Measurements from ENCODE around the gene PPP1R9B.
A peak's percentile ranks its signal among the peaks of the same experiment; 100 is the strongest.

Gene PPP1R9B

GRCh38 chr17:50196036-50196435 lies 45.6 kb upstream of the PPP1R9B start:
- H3K4me3 ChIP-seq (ENCODE audit: low read depth, low read length) = peak overlapping the region; percentile 98

GRCh38 chr17:50194934-50195865 lies 44.7 kb upstream of the PPP1R9B start:
- TF ChIP-seq CTCF (conservative IDR thresholded peaks at IDR 0.05; ENCODE audit: low read depth, low read length) = peak; percentile 56
- H3K4me3 ChIP-seq (ENCODE audit: low read depth, low read length) = peak overlapping the region; percentile 98
- DNase-seq (ENCODE audit: low read depth) = peak; percentile 61

More at GRCh38 chr17:50196036-50196435, 45.6 kb upstream of the PPP1R9B start:
- DNase-seq (ENCODE audit: low read depth) = peak; percentile 29
- no peak for TF ChIP-seq CTCF (conservative IDR thresholded peaks at IDR 0.05; ENCODE audit: low read depth, low read length)

GRCh38 chr17:50194140-50194933 lies 43.9 kb upstream of the PPP1R9B start:
- H3K4me3 ChIP-seq (ENCODE audit: low read depth, low read length) = peak overlapping the region; percentile 26
- TF ChIP-seq CTCF (conservative IDR thresholded peaks at IDR 0.05; ENCODE audit: low read depth, low read length) = no peak
- peak; percentile 25 for DNase-seq (ENCODE audit: low read depth)

- DNase-seq (ENCODE audit: low read depth) = no peak
- no peak for TF ChIP-seq CTCF (conservative IDR thresholded peaks at IDR 0.05; ENCODE audit: low read depth, low read length)
- H3K4me3 ChIP-seq (ENCODE audit: low read depth, low read length) = no peak overlapping the region
These were observed 42.3 kb upstream of the PPP1R9B start for GRCh38 chr17:50192618-50193291.

GRCh38 chr17:50192144-50192617 lies 41.7 kb upstream of the PPP1R9B start:
- DNase-seq (ENCODE audit: low read depth) = peak; percentile 25
- H3K4me3 ChIP-seq (ENCODE audit: low read depth, low read length) = no peak overlapping the region
- TF ChIP-seq CTCF (conservative IDR thresholded peaks at IDR 0.05; ENCODE audit: low read depth, low read length) = no peak

- DNase-seq (ENCODE audit: low read depth) = peak; percentile 25
These were observed 41.1 kb upstream of the PPP1R9B start for GRCh38 chr17:50191359-50192143.

More at GRCh38 chr17:50191359-50192143, 41.1 kb upstream of the PPP1R9B start:
- H3K4me3 ChIP-seq (ENCODE audit: low read depth, low read length) = peak overlapping the region; percentile 10
- TF ChIP-seq CTCF (conservative IDR thresholded peaks at IDR 0.05; ENCODE audit: low read depth, low read length) = no peak
